HG02678 (cell line): ENCODE data around the gene OR1C1.
"Not testable (repeated sequence)": the region's sequence is repeated elsewhere in the genome, so short reads cannot be mapped to it uniquely, and the experiment has no call there.

Source experiments
- ATAC-seq: cut with Tn5 transposase; IDR thresholded peaks from one replicate; pipeline ENCODE4 v1.9.1; 2021; ENCODE audit warnings: mild to moderate bottlenecking, moderate library complexity; ENCODE audit not compliant: unreplicated experiment

The OR1C1 gene

GRCh38 chr1:247760456-247760855 lies at the start of gene OR1C1:
TSS of gene OR1C1 (minus strand) at chr1:247760556. CDS start at chr1:247758406, 2,150 bp downstream.
- ATAC-seq: no peak

- no peak for ATAC-seq
Measured at GRCh38 chr1:247797518-247797917, 37.2 kb upstream of the OR1C1 start.

GRCh38 chr1:247769603-247770002 lies 9.2 kb upstream of the OR1C1 start:
- ATAC-seq: no peak

- not testable (repeated sequence) for ATAC-seq
Measured at GRCh38 chr1:247754311-247754710, 6.0 kb downstream of the OR1C1 start.

GRCh38 chr1:247749870-247750269 lies 10.5 kb downstream of the OR1C1 start:
- no peak for ATAC-seq

- ATAC-seq: no peak
Measured at GRCh38 chr1:247748041-247748440, 12.3 kb downstream of the OR1C1 start, which contains the start of gene OR14A2. TSS of gene OR14A2 (minus strand) at chr1:247748141.

- ATAC-seq: no peak
Measured at GRCh38 chr1:247747616-247748015, 12.7 kb downstream of the OR1C1 start.

- no peak for ATAC-seq
Measured at GRCh38 chr1:247746391-247746935, 13.9 kb downstream of the OR1C1 start.

GRCh38 chr1:247742215-247742760 lies 18.1 kb downstream of the OR1C1 start:
- ATAC-seq: not testable (repeated sequence)

GRCh38 chr1:247741756-247742155 lies 18.6 kb downstream of the OR1C1 start:
- ATAC-seq: no peak

GRCh38 chr1:247740721-247741120 lies 19.6 kb downstream of the OR1C1 start:
- ATAC-seq: no peak

- ATAC-seq: no peak
Measured at GRCh38 chr1:247738315-247738714, 22.0 kb downstream of the OR1C1 start, which contains the start of gene OR14K1. TSS of gene OR14K1 (plus strand) at chr1:247738615. CDS start at chr1:247738615, 0 bp downstream.

GRCh38 chr1:247721222-247721621 lies 39.1 kb downstream of the OR1C1 start:
- ATAC-seq: no peak

GRCh38 chr1:247716546-247716945 lies 43.8 kb downstream of the OR1C1 start, which contains the start of gene OR6F1:
TSS of gene OR6F1 (minus strand) at chr1:247716646. CDS start at chr1:247712755, 3,891 bp downstream.
- ATAC-seq: no peak

GRCh38 chr1:247713753-247714152 lies 46.6 kb downstream of the OR1C1 start:
- ATAC-seq: no peak

- ATAC-seq: not testable (repeated sequence)
Measured at GRCh38 chr1:247710681-247711080, 49.7 kb downstream of the OR1C1 start.
